ENCODE results near the gene SCLT1. TPM values are rescaled to one million over a fixed set of nuclear protein-coding genes. Genes with fewer than 3 reads are reported as not detected.

SCLT1 gene
- 96.2 TPM for total RNA-seq

DNA sequence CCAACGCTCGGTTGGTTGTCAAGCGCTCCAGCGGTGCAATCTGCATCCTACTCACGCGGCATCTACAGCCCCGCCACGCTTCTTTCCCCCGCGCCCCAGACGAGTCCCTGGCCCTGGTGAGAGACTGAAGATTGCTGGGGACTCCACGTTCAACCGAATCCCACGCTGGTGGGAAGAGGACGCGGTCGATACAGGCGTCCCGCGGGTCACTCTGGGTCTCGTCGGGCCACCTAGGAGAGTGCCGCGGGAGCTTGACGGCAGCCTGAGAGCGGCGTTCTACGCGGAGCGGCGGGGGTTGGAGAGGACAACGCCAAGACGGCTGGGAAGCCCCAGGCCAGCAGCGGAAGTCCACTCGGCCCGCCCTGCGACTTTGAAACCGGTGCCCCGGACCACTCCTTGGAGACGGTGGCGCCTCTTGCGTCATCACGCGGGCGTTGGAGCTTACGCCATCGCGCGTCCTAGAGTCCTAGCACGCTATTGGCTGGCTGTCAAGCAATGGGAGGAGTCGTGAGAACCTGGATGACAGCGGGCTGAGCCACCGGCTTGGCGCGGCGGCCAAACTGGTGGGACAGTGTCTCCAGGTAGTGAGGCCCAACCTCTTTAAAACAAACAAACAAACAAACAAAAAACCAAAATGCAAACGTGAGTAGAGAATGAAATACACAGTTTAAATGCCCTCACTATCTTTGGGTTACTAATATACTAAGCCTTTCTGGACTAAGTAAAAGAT lies at the start of gene SCLT1:
TSS of gene SCLT1 (minus strand) at position 349 of the 730 bp plus-strand sequence. CDS start 436 bp downstream, outside the sequence.

DNA sequence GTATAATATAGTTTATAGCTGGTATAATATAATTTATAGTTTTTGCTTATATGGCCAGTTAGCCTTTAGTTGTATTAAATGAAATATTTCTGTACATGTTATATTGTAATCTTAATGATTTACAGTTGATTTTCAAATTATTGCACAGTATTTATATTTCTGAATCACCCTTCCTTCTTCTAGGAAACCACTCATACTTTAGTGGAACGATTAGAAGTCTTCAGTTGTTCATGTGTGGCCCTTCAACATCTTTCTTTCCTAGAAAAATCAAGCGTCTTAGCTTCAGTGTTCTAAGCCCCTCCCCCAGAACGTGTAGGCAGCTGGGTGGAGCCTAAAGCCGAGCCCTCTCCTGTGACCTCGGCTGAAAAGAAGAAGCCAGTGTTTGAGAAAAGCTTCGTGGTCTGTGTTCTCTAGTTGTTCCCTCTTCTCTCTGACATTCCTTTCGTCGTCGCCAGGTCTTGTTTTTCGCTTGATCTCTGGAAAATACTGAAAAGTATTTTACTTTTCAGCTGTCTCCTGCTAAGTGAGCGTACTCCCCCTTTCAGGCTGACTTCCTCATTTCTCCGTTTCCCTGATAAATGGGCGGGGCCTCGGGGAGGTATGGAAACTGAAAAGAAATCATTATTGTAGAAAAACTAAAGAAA lies 2.6 kb upstream of the SCLT1 start, which contains the start of gene C4orf33:
TSS of gene C4orf33 (plus strand) at position 342 of the 644 bp plus-strand sequence. CDS start 6,459 bp downstream, outside the sequence.

Small RNA genes within 50 kb of the gene (small RNA-seq; reads per million reads assigned to genes)
- not detected for gene AC093826.2

Other genes with a start within 250 kb of the SCLT1 start
- 16.4 TPM for gene C4orf33, start 2.6 kb upstream of the SCLT1 start, total RNA-seq